GM12878 (cell line): Measurements from ENCODE around the gene LRRC56. TPM values are rescaled to one million over a fixed set of nuclear protein-coding genes. Genes with fewer than 3 reads are reported as not detected.
A peak's percentile ranks its signal among the peaks of the same experiment; 100 is the strongest.

ENCODE experiments used
- ATAC-seq: fragments of 200-7000 bp; cut with Tn5 transposase; 3 replicates; pipeline ENCODE4 v1.9.1; 2020; ENCODE audit warnings: mild to moderate bottlenecking, moderate library complexity
- BruUV-seq: library from RNA; stranded (reverse); fragments of 400-500 nt; replicated peaks from 2 replicates; lab custom pipeline; 2021; lab: Mats Ljungman, UMichigan
- CTCF ChIA-PET: fragments of 300-600 bp; sonication (Branson Sonifier 250); formaldehyde crosslinking; extraction: SDS; loops from one replicate; lab custom pipeline; 2021; ENCODE audit warnings: inconsistent platforms; lab: Yijun Ruan, JAX
- POLR2A ChIA-PET: fragments of 350-600 bp; formaldehyde crosslinking; extraction: SDS; loops from one replicate; lab custom pipeline; 2021; ENCODE audit warnings: inconsistent platforms; lab: Charles Lee
- RAD21 ChIA-PET: fragments of 300-600 bp; sonication (Branson Sonifier 250); formaldehyde crosslinking; loops from one replicate; lab custom pipeline; 2023; ENCODE audit warnings: antibody characterized with exemption; ENCODE audit not compliant: unreplicated experiment; lab: Charles Lee
- SMC1A ChIA-PET: fragments of 300-600 bp; sonication (Branson Sonifier 250); formaldehyde crosslinking; loops from one replicate; lab custom pipeline; 2023; ENCODE audit not compliant: unreplicated experiment, uncharacterized antibody; lab: Charles Lee
- DNase-seq: peaks from one replicate; pipeline ENCODE4 v3.0.0-alpha.2; 2011; ENCODE audit warnings: low read depth, low spot score
- FAIRE-seq: peaks from 3 replicates; lab custom pipeline; 2011; peaks lifted over from hg19 to GRCh38; lab: Jason Lieb, UNC
- H2AFZ ChIP-seq: 2 replicates; pipeline ENCODE4 v1.6.0; 2011; ENCODE audit warnings: low read depth, low read length, control low read depth; ENCODE audit not compliant: control insufficient read depth
- H3K27ac ChIP-seq: 2 replicates; pipeline ENCODE4 v1.5.1; 2011; ENCODE audit warnings: control low read depth; ENCODE audit not compliant: control insufficient read depth, insufficient read depth
- H3K27me3 ChIP-seq, 2 experiments: replicated peaks in 1 of 2; 2 replicates each; pipeline versions ENCODE4 v1.6.0 to v1.6.1; 2011; ENCODE audit warnings: low read length in 1 of 2; ENCODE audit not compliant: control insufficient read depth in 2 of 2, insufficient read depth in 2 of 2
- H3K36me3 ChIP-seq, 2 experiments: 2 replicates each; pipeline ENCODE4 v1.5.1; 2011; ENCODE audit warnings: low read length in 1 of 2; ENCODE audit not compliant: control insufficient read depth in 2 of 2, insufficient read depth in 2 of 2
- H3K4me1 ChIP-seq: 2 replicates; pipeline ENCODE4 v1.6.1; 2011; ENCODE audit warnings: mild to moderate bottlenecking, low read length, moderate library complexity, mixed read lengths; ENCODE audit not compliant: control insufficient read depth, insufficient read depth
- H3K4me2 ChIP-seq: 2 replicates; pipeline ENCODE4 v1.6.0; 2011; ENCODE audit warnings: control low read depth; ENCODE audit not compliant: control insufficient read depth, insufficient read depth
- H3K4me3 ChIP-seq: fragments of 200-600 bp; sonication (generic); 2 replicates; pipeline ENCODE4 v1.5.1; 2016
- H3K79me2 ChIP-seq: 2 replicates; pipeline ENCODE4 v1.6.0; 2011; ENCODE audit warnings: low read length; ENCODE audit not compliant: control insufficient read depth, insufficient read depth
- H3K9ac ChIP-seq: 2 replicates; pipeline ENCODE4 v1.8.0; 2011; ENCODE audit warnings: low read length, control low read depth, mixed read lengths; ENCODE audit not compliant: control insufficient read depth, insufficient read depth
- H3K9me3 ChIP-seq: replicated peaks from 3 replicates; pipeline ENCODE4 v1.5.1; 2011; ENCODE audit warnings: mild to moderate bottlenecking, low read length; ENCODE audit not compliant: control insufficient read depth, insufficient read depth
- H4K20me1 ChIP-seq: 2 replicates; pipeline ENCODE4 v1.6.0; 2011; ENCODE audit not compliant: control insufficient read depth, insufficient read depth
- DPF2 ChIP-seq: fragments of 450-650 bp; IDR thresholded peaks from 2 replicates; pipeline ENCODE4 v1.6.1; 2017; ENCODE audit warnings: mild to moderate bottlenecking
- NFXL1 ChIP-seq: fragments of 450-650 bp; IDR thresholded peaks from 2 replicates; pipeline ENCODE4 v1.6.1; 2017; ENCODE audit warnings: antibody characterized with exemption, mild to moderate bottlenecking, borderline replicate concordance
- RUNX3 ChIP-seq: IDR thresholded peaks from 2 replicates; pipeline ENCODE4 v1.6.1; 2012; ENCODE audit warnings: low read length, inconsistent platforms
- SREBF2 ChIP-seq: IDR thresholded peaks from 2 replicates; pipeline ENCODE4 v1.6.1; 2012; ENCODE audit warnings: mild to moderate bottlenecking, low read length
- WGBS: methylation state at CpG from one replicate; pipeline ENCODE4 v1.1.6; 2016; ENCODE audit warnings: low lambda C conversion rate; ENCODE audit not compliant: insufficient replicate concordance, insufficient coverage; ENCODE audit errors: missing lambda C conversion rate; 5-methylcytosine and 5-hydroxymethylcytosine counted together
- in situ Hi-C: fragments of 300-500 bp; cut with MboI; formaldehyde crosslinking; loops from 9 replicates; pipeline ENCODE4 v1.14.3; 2018; ENCODE audit warnings: mixed read lengths
- intact Hi-C: fragments of 100-400 bp; cut with micrococcal nuclease; formaldehyde crosslinking; loops from one replicate; pipeline ENCODE4 v1.14.2; 2022; ENCODE audit not compliant: unreplicated experiment
- polyA plus RNA-seq, 11 experiments: library from polyadenylated mRNA; depleted of rRNA in 4 of 11; unstranded in 6 of 11; stranded (reverse) in 5 of 11; fragments of >200 nt; fragmentation: Nextera tagmentation in 4 of 11; fragmentation: Illumina TruSeq in 1 of 11; extraction: Ambion mirVana in 4 of 11; extraction: Trizol in 1 of 11; gene quantifications; 1 replicate in 1 of 11; 2 replicates in 10 of 11; pipeline versions ENCODE4 v1.2.1 to v1.2.3, GENCODE V29; 2011 to 2016; ENCODE audit warnings: inconsistent platforms in 2 of 11, missing spikeins in 2 of 11, low read depth in 1 of 11
- total RNA-seq, 4 experiments: library from RNA; depleted of rRNA in 3 of 4; stranded (reverse); fragments of >200 nt in 3 of 4; fragmentation: Illumina TruSeq in 1 of 4; extraction: Trizol in 1 of 4; gene quantifications; 2 replicates each; pipeline versions ENCODE4 v1.2.1 to v1.2.3, GENCODE V29; 2013 to 2021
- TF ChIP-seq, protein P1 (sequence below): IDR thresholded peaks from 2 replicates; pipeline ENCODE4 v1.6.1; 2012; ENCODE audit warnings: low read depth, low read length, improper control_type of control experiment
- TF ChIP-seq, protein P2 (sequence below), 3 experiments: IDR thresholded peaks in 2 of 3; conservative IDR thresholded peaks in 1 of 3; 2 replicates each; pipeline ENCODE4 v1.5.1; 2011; ENCODE audit warnings: low read depth in 3 of 3, low read length in 3 of 3, mild to moderate bottlenecking in 3 of 3, control low read depth in 2 of 3, moderate library complexity in 2 of 3, inconsistent platforms in 1 of 3, mixed read lengths in 1 of 3; ENCODE audit not compliant: control insufficient read depth in 2 of 3, insufficient read depth in 1 of 3; ENCODE audit errors: extremely low read depth in 1 of 3

LRRC56 gene
- total and polyA plus RNA-seq, 10 of the 15 experiments (the other 5 are each of a cell fraction or from before 2014, with no cell fraction given): 0.02 to 1.9 (median 0.75) TPM; not detected in 1

DNA sequence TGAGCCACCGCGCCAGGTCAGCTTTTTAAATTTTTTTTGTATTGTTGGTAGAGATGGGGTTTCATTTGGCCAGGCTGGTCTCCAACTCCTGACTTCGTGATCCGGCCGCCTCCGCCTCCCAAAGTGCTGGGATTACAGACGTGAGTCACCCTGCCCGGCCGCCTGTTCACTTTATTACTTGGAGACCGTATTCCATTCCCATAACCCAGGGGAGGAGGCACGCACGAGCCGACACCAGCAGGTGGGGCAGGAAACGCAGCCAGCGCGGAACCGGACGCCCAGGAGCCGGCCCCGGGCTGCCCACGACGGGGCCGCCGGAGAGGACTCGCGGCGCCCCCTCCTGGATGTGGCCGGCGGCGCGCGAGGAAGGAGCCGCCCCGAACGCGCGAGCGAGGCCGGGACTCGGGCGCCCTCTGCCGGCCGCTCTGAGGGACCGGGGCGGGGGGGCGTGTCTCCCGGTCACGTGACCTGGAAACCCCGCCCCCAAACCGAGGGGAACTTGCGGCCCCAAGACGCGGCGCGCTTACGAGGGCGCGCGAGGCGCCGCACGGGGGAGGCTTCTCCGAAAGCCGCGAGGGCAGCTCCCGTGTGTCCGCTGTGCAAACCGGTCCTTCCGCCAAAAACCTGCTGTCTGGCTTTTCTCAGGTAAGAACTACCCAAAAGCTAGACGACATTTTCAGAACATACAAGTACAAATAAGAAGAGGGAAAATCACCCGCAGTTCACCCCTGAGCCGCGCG, 18.7 kb upstream of the LRRC56 start (continued):
- TF ChIP-seq, protein P1, sequence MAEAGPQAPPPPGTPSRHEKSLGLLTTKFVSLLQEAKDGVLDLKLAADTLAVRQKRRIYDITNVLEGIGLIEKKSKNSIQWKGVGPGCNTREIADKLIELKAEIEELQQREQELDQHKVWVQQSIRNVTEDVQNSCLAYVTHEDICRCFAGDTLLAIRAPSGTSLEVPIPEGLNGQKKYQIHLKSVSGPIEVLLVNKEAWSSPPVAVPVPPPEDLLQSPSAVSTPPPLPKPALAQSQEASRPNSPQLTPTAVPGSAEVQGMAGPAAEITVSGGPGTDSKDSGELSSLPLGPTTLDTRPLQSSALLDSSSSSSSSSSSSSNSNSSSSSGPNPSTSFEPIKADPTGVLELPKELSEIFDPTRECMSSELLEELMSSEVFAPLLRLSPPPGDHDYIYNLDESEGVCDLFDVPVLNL: no peak
- TF ChIP-seq NFXL1 (0 out of 2 replicates have a peak, but pooled peaks have one; percentile 41), DPF2 (peak; percentile 82), RUNX3 (no peak)

DNA sequence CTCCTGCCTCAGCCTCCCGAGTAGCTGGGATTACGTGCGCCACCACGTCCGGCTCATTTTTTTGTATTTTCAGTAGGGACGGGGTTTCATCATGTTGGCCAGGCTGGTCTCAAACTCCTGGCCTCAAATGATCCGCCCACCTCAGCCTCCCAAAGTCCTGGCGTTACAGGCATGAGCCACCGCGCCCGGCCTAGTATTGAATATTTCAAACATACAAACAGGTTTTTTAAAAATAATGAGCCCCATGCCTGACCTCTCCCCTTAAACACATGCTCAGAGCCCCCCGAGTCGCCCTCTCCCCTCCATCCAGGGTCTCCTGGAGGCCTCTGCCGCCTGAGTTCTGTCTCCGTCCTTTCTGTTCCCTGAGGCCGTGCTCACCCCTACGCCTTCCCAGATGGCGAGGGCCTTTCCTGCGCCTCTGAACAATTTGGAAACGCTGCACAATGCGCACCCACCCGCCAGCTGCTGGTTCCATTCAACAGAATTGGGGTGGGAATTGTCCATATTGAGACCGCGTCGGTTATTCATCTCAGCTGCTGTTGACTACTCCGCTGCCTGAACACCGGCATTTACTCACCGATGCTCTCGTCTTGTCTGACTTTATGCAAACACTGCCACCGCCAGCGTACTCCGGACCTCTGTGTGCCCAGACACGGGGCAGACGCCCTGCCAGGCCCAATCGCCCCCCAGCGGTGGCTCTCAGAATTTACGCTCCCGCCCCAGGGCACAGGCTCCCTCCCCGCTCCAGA, 16.7 kb upstream of the LRRC56 start:
- no peak overlapping the region for H3K9ac ChIP-seq
- H3K9me3 ChIP-seq: no peaks in the 10 kb centered on the region
- no peak overlapping the region for H3K27ac ChIP-seq
- CTCF ChIA-PET: interaction anchor here (0.6 kb wide), 1 partner anchor 288 kb away, joined by 3 read pairs; no protein-coding TSS in a partner anchor
- no peaks in the 10 kb centered on the region for H3K79me2 ChIP-seq
- no peaks in the 10 kb centered on the region for H3K36me3 ChIP-seq
- no peaks in the 10 kb centered on the region for H4K20me1 ChIP-seq
- FAIRE-seq (no peak), DNase-seq (no peak), ATAC-seq (no peak)
- peaks cover 3% of the 10 kb centered on the region; the same call in 1 of the 2 replicates for H3K4me1 ChIP-seq
- 95% methylated on average over 38 of the region's 39 CpGs for WGBS
- no peak overlapping the region for H2AFZ ChIP-seq
- no peak overlapping the region for H3K4me2 ChIP-seq
- POLR2A ChIA-PET: no interaction called here
- H3K27me3 ChIP-seq: no peaks in the 10 kb centered on the region
- H3K4me3 ChIP-seq: no peak overlapping the region
- in situ Hi-C loops (no loop called here), intact Hi-C loops (no loop called here)
- no TSS peak for BruUV-seq
- RAD21 ChIA-PET: no interaction called here
- SMC1A ChIA-PET: interaction anchor here (1.1 kb wide), 1 partner anchor 270 kb away, joined by 3 read pairs; no protein-coding TSS in a partner anchor
- TF ChIP-seq, protein P2, sequence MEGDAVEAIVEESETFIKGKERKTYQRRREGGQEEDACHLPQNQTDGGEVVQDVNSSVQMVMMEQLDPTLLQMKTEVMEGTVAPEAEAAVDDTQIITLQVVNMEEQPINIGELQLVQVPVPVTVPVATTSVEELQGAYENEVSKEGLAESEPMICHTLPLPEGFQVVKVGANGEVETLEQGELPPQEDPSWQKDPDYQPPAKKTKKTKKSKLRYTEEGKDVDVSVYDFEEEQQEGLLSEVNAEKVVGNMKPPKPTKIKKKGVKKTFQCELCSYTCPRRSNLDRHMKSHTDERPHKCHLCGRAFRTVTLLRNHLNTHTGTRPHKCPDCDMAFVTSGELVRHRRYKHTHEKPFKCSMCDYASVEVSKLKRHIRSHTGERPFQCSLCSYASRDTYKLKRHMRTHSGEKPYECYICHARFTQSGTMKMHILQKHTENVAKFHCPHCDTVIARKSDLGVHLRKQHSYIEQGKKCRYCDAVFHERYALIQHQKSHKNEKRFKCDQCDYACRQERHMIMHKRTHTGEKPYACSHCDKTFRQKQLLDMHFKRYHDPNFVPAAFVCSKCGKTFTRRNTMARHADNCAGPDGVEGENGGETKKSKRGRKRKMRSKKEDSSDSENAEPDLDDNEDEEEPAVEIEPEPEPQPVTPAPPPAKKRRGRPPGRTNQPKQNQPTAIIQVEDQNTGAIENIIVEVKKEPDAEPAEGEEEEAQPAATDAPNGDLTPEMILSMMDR (IDR thresholded peaks at IDR 0.05 in 2 of 3, conservative IDR thresholded peaks at IDR 0.05 in 1 of 3; ENCODE audit: control insufficient read depth in 2 of 3, extremely low read depth in 1 of 3, insufficient read depth in 1 of 3, low read depth in 3 of 3, low read length in 3 of 3): peak in 2 of 3 experiments; percentile 8 to 25; a peak in 1 of 6 replicates
- no peak for TF ChIP-seq SREBF2
